HepG2 (cell line): Measurements from ENCODE around the gene CRYZL1. TPM values are rescaled to one million over a fixed set of nuclear protein-coding genes. Genes with fewer than 3 reads are reported as not detected.

Experiments used
- AGO1 ChIP-seq: fragments of 200-400 bp; formaldehyde crosslinking; IDR thresholded peaks from 2 replicates; pipeline ENCODE4 v1.6.1; 2017; ENCODE audit warnings: mild to moderate bottlenecking, low read depth, low read length, moderate library complexity; ENCODE audit not compliant: poor library complexity, severe bottlenecking
- AGO2 ChIP-seq: fragments of 200-400 bp; formaldehyde crosslinking; optimal IDR thresholded peaks from 2 replicates; pipeline ENCODE3; 2017; ENCODE audit warnings: mild to moderate bottlenecking, low read depth, low read length, moderate library complexity
- ZNF33B ChIP-seq: sonication (generic); formaldehyde crosslinking; IDR thresholded peaks from 2 replicates; pipeline ENCODE4 v1.5.1; 2020; ENCODE audit warnings: mild to moderate bottlenecking, missing genetic modification reagents
- ZNF75D ChIP-seq: sonication (generic); formaldehyde crosslinking; IDR thresholded peaks from 2 replicates; pipeline ENCODE4 v1.8.1; 2023; ENCODE audit warnings: missing genetic modification reagents, mild to moderate bottlenecking, borderline replicate concordance
- ZNF768 ChIP-seq: sonication (generic); formaldehyde crosslinking; IDR thresholded peaks from 2 replicates; pipeline ENCODE4 v1.4.0; 2020; ENCODE audit warnings: missing genetic modification reagents
- polyA plus RNA-seq, 8 experiments: library from polyadenylated mRNA; depleted of rRNA in 3 of 8; stranded (reverse) in 7 of 8; unstranded in 1 of 8; fragments of >200 nt; fragmentation: Illumina TruSeq in 4 of 8; extraction: Trizol in 4 of 8; gene quantifications; 2 replicates each; pipeline versions ENCODE4 v1.2.1 to v1.2.3, GENCODE V29; 2011 to 2016; ENCODE audit warnings: low read depth in 4 of 8, missing spikeins in 1 of 8, mixed read lengths in 1 of 8; ENCODE audit not compliant: insufficient read depth in 1 of 8
- total RNA-seq, 5 experiments: library from RNA; depleted of rRNA; stranded (reverse); fragments of >200 nt; fragmentation: Illumina TruSeq; extraction: Trizol; gene quantifications; 2 replicates each; pipeline ENCODE4 v1.2.3, GENCODE V29; 2016; ENCODE audit warnings: low read depth in 1 of 5
- TF ChIP-seq, protein P1 (sequence below): sonication (generic); formaldehyde crosslinking; IDR thresholded peaks from 2 replicates; pipeline ENCODE4 v1.5.0; 2020; ENCODE audit warnings: mild to moderate bottlenecking, missing genetic modification reagents, borderline replicate concordance
- TF ChIP-seq, protein P2 (sequence below): sonication (generic); formaldehyde crosslinking; IDR thresholded peaks from 2 replicates; pipeline ENCODE4 v1.4.0; 2020; ENCODE audit warnings: missing genetic modification reagents, borderline replicate concordance
- TF ChIP-seq, protein P3 (sequence below), 2 experiments: fragments of 450-650 bp in 1 of 2; sonication (generic) in 1 of 2; formaldehyde crosslinking in 1 of 2; IDR thresholded peaks; 2 replicates each; pipeline versions ENCODE4 v1.6.1 to v1.8.0; 2016 to 2022; ENCODE audit warnings: antibody characterized with exemption in 1 of 2, mild to moderate bottlenecking in 1 of 2, missing genetic modification reagents in 1 of 2
- TF ChIP-seq, protein P4 (sequence below): IDR thresholded peaks from 2 replicates; pipeline ENCODE4 v1.6.1; 2016

The CRYZL1 gene
- total and polyA plus RNA-seq, 2 of the 13 experiments (the other 11 are each of a cell fraction or from before 2014, with no cell fraction given) = 20.3 to 27.7 TPM

DNA sequence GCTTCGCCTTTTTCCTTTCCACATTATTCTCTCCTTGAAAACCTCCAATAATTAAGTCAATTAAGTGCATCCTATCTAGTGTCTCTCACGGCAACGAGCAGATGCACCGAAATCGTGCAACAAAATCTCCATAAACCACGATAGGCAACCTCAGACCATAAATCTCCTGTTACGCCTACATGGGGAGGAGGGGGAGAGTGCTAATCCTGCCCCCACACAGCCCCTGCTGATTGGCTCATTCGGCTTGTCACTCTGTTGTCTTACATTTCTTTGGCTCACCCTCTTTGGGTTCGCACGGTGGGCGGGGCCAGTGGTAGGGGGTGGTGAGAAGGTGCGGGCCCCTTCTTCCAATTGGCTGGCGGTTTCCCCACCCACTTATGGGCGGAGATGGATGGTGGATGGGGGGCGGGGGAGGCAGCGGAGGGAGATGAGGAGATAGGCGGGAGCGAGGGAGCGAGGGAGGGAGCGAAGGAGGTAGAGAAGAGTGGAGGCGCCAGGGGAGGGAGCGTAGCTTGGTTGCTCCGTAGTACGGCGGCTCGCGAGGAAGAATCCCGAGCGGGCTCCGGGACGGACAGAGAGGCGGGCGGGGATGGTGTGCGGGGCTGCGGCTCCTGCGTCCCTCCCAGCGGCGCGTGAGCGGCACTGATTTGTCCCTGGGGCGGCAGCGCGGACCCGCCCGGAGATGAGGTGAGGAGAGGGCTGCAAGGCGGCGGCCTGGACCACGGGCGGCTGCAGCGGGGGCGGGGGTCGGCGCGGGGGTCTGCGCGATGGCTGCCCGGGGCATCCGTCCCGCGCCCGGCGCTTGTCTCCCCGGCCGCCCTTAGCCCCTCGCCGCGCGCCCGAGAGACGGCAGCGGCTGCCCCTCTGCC lies 720 bp upstream of the CRYZL1 start, which contains the start of gene ITSN1 (continued):
- TF ChIP-seq ZNF75D (CRISPR knock-in tag) (no peak), ZNF768 (peak; percentile 46; the same call in 1 of the 2 replicates), AGO1 (no peak), ZNF33B (CRISPR knock-in tag) (no peak), AGO2 (no peak)
- TF ChIP-seq, protein P1, sequence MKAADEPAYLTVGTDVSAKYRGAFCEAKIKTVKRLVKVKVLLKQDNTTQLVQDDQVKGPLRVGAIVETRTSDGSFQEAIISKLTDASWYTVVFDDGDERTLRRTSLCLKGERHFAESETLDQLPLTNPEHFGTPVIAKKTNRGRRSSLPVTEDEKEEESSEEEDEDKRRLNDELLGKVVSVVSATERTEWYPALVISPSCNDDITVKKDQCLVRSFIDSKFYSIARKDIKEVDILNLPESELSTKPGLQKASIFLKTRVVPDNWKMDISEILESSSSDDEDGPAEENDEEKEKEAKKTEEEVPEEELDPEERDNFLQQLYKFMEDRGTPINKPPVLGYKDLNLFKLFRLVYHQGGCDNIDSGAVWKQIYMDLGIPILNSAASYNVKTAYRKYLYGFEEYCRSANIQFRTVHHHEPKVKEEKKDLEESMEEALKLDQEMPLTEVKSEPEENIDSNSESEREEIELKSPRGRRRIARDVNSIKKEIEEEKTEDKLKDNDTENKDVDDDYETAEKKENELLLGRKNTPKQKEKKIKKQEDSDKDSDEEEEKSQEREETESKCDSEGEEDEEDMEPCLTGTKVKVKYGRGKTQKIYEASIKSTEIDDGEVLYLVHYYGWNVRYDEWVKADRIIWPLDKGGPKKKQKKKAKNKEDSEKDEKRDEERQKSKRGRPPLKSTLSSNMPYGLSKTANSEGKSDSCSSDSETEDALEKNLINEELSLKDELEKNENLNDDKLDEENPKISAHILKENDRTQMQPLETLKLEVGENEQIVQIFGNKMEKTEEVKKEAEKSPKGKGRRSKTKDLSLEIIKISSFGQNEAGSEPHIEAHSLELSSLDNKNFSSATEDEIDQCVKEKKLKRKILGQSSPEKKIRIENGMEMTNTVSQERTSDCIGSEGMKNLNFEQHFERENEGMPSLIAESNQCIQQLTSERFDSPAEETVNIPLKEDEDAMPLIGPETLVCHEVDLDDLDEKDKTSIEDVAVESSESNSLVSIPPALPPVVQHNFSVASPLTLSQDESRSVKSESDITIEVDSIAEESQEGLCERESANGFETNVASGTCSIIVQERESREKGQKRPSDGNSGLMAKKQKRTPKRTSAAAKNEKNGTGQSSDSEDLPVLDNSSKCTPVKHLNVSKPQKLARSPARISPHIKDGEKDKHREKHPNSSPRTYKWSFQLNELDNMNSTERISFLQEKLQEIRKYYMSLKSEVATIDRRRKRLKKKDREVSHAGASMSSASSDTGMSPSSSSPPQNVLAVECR (CRISPR knock-in tag) = peak; percentile 60; the same call in 1 of the 2 replicates
- TF ChIP-seq, protein P2, sequence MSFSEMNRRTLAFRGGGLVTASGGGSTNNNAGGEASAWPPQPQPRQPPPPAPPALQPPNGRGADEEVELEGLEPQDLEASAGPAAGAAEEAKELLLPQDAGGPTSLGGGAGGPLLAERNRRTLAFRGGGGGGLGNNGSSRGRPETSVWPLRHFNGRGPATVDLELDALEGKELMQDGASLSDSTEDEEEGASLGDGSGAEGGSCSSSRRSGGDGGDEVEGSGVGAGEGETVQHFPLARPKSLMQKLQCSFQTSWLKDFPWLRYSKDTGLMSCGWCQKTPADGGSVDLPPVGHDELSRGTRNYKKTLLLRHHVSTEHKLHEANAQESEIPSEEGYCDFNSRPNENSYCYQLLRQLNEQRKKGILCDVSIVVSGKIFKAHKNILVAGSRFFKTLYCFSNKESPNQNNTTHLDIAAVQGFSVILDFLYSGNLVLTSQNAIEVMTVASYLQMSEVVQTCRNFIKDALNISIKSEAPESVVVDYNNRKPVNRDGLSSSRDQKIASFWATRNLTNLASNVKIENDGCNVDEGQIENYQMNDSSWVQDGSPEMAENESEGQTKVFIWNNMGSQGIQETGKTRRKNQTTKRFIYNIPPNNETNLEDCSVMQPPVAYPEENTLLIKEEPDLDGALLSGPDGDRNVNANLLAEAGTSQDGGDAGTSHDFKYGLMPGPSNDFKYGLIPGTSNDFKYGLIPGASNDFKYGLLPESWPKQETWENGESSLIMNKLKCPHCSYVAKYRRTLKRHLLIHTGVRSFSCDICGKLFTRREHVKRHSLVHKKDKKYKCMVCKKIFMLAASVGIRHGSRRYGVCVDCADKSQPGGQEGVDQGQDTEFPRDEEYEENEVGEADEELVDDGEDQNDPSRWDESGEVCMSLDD (CRISPR knock-in tag) = no peak
- TF ChIP-seq, protein P3, sequence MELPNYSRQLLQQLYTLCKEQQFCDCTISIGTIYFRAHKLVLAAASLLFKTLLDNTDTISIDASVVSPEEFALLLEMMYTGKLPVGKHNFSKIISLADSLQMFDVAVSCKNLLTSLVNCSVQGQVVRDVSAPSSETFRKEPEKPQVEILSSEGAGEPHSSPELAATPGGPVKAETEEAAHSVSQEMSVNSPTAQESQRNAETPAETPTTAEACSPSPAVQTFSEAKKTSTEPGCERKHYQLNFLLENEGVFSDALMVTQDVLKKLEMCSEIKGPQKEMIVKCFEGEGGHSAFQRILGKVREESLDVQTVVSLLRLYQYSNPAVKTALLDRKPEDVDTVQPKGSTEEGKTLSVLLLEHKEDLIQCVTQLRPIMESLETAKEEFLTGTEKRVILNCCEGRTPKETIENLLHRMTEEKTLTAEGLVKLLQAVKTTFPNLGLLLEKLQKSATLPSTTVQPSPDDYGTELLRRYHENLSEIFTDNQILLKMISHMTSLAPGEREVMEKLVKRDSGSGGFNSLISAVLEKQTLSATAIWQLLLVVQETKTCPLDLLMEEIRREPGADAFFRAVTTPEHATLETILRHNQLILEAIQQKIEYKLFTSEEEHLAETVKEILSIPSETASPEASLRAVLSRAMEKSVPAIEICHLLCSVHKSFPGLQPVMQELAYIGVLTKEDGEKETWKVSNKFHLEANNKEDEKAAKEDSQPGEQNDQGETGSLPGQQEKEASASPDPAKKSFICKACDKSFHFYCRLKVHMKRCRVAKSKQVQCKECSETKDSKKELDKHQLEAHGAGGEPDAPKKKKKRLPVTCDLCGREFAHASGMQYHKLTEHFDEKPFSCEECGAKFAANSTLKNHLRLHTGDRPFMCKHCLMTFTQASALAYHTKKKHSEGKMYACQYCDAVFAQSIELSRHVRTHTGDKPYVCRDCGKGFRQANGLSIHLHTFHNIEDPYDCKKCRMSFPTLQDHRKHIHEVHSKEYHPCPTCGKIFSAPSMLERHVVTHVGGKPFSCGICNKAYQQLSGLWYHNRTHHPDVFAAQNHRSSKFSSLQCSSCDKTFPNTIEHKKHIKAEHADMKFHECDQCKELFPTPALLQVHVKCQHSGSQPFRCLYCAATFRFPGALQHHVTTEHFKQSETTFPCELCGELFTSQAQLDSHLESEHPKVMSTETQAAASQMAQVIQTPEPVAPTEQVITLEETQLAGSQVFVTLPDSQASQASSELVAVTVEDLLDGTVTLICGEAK (IDR thresholded peaks at IDR 0.05) = no peak
- TF ChIP-seq, protein P3 (CRISPR knock-in tag; IDR thresholded peaks at IDR 0.05) = peak; percentile 28; the same call in 1 of the 2 replicates
- TF ChIP-seq, protein P4, sequence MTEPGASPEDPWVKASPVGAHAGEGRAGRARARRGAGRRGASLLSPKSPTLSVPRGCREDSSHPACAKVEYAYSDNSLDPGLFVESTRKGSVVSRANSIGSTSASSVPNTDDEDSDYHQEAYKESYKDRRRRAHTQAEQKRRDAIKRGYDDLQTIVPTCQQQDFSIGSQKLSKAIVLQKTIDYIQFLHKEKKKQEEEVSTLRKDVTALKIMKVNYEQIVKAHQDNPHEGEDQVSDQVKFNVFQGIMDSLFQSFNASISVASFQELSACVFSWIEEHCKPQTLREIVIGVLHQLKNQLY = no peak
